ENCODE results near the gene CUL4A. TPM values are rescaled to one million over a fixed set of nuclear protein-coding genes. Genes with fewer than 3 reads are reported as not detected.

The CUL4A gene
- total and polyA plus RNA-seq, 9 of the 15 experiments (the other 6 are each of a cell fraction or from before 2014, with no cell fraction given) = 21.1 to 92.0 (median 63.2) TPM

DNA sequence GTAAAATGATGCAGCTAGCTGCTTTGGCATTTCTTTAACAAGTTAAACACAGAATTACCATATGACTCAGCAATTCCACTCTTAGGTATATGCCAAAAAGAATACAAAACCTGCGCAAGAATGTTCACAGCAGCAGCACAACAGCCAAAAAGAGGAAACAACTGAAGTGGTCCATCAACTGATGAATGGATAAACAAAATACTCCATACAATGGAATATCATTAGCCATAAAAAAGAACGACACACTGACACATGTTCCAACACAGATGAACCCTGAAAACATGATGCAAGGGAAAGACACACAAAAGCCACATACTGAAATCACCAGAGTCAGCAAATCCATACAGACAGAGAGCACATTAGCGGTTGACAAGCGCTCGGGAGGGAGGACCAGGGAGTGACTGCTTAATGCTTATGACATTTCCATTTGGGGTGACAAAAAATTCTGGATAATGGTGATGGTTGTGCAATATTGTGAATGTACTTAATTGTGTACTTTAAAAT is 3.9 kb upstream of the CUL4A start (continued):
- TF ChIP-seq, protein P1, sequence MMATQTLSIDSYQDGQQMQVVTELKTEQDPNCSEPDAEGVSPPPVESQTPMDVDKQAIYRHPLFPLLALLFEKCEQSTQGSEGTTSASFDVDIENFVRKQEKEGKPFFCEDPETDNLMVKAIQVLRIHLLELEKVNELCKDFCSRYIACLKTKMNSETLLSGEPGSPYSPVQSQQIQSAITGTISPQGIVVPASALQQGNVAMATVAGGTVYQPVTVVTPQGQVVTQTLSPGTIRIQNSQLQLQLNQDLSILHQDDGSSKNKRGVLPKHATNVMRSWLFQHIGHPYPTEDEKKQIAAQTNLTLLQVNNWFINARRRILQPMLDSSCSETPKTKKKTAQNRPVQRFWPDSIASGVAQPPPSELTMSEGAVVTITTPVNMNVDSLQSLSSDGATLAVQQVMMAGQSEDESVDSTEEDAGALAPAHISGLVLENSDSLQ (IDR thresholded peaks at IDR 0.05) = 0 out of 2 replicates have a peak, but pooled peaks have one; percentile 9
- peak; percentile 35 to 40; a peak in 2 of 4 replicates for TF ChIP-seq NRF1 (conservative IDR thresholded peaks at IDR 0.05 in 1 of 2, IDR thresholded peaks at IDR 0.05 in 1 of 2)
- TF ChIP-seq RAD21 (CRISPR knock-in tag; conservative IDR thresholded peaks at IDR 0.05 in 1 of 2, IDR thresholded peaks at IDR 0.05 in 1 of 2) = no peak
- no peak for TF ChIP-seq ZNF830 (CRISPR knock-in tag; IDR thresholded peaks at IDR 0.05)
- peak; percentile 75 for TF ChIP-seq NFE2 (IDR thresholded peaks at IDR 0.05; ENCODE audit: low read depth)
- TF ChIP-seq TCF7L2 (IDR thresholded peaks at IDR 0.05; ENCODE audit: low read depth, low read length) = no peak
- no peak for TF ChIP-seq ILF3 (IDR thresholded peaks at IDR 0.05; ENCODE audit: borderline replicate concordance)
- no peak for TF ChIP-seq CHD1 (IDR thresholded peaks at IDR 0.05; ENCODE audit: low read length)
- TF ChIP-seq ZNF316 (IDR thresholded peaks at IDR 0.05) = peak; percentile 97
- TF ChIP-seq MAFF (IDR thresholded peaks at IDR 0.05; ENCODE audit: low read length) = peak; percentile 14; the same call in 1 of the 2 replicates
- no peak for TF ChIP-seq CSDE1 (IDR thresholded peaks at IDR 0.05)
- no peak for TF ChIP-seq ATF7 (IDR thresholded peaks at IDR 0.05)
- TF ChIP-seq MAFK (IDR thresholded peaks at IDR 0.05; ENCODE audit: low read length) = peak; percentile 64
- TF ChIP-seq C11orf30 (IDR thresholded peaks at IDR 0.05; ENCODE audit: low read depth) = peak; percentile 95
- 0 out of 2 replicates have a peak, but pooled peaks have one; percentile 51 for TF ChIP-seq BACH1 (tag; IDR thresholded peaks at IDR 0.05)
- TF ChIP-seq BDP1 (IDR thresholded peaks at IDR 0.05; ENCODE audit: insufficient read depth, insufficient read length) = no peak
- TF ChIP-seq CEBPG (CRISPR knock-in tag; IDR thresholded peaks at IDR 0.05) = peak; percentile 83
- TF ChIP-seq CEBPG (tag; conservative IDR thresholded peaks at IDR 0.05 in 1 of 2, IDR thresholded peaks at IDR 0.05 in 1 of 2) = peak; percentile 55 to 76; a peak in 3 of 4 replicates
- TF ChIP-seq, protein P2, sequence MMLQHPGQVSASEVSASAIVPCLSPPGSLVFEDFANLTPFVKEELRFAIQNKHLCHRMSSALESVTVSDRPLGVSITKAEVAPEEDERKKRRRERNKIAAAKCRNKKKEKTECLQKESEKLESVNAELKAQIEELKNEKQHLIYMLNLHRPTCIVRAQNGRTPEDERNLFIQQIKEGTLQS (IDR thresholded peaks at IDR 0.05) = peak; percentile 65; the same call in 1 of the 2 replicates
- TF ChIP-seq, protein P2 (CRISPR knock-in tag; conservative IDR thresholded peaks at IDR 0.05) = no peak
- TF ChIP-seq TRIM24 (IDR thresholded peaks at IDR 0.05) = peak in 1 of 2 experiments; percentile 15; a peak in 2 of 4 replicates
- TF ChIP-seq ZNF165 (CRISPR knock-in tag; IDR thresholded peaks at IDR 0.05; ENCODE audit: borderline replicate concordance) = no peak
- TF ChIP-seq, protein P3, sequence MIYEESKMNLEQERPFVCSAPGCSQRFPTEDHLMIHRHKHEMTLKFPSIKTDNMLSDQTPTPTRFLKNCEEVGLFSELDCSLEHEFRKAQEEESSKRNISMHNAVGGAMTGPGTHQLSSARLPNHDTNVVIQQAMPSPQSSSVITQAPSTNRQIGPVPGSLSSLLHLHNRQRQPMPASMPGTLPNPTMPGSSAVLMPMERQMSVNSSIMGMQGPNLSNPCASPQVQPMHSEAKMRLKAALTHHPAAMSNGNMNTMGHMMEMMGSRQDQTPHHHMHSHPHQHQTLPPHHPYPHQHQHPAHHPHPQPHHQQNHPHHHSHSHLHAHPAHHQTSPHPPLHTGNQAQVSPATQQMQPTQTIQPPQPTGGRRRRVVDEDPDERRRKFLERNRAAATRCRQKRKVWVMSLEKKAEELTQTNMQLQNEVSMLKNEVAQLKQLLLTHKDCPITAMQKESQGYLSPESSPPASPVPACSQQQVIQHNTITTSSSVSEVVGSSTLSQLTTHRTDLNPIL (CRISPR knock-in tag; IDR thresholded peaks at IDR 0.05) = no peak
- TF ChIP-seq ZNF134 (CRISPR knock-in tag; conservative IDR thresholded peaks at IDR 0.05) = 0 out of 2 replicates have a peak, but pooled peaks have one; percentile 39

Data from K562 (cell line).